Hepatocyte (in vitro differentiated cells): ENCODE results near the gene EIF3A. TPM values are rescaled to one million over a fixed set of nuclear protein-coding genes. Genes with fewer than 3 reads are reported as not detected.
A peak's percentile ranks its signal among the peaks of the same experiment; 100 is the strongest.

Experiments
- DNase-seq: peaks from one replicate; pipeline ENCODE4 v3.0.0-alpha.2; 2016; ENCODE audit warnings: low spot score
- H2AFZ ChIP-seq: fragments of 200-600 bp; sonication (generic); 2 replicates; pipeline ENCODE4 v1.6.0; 2016; ENCODE audit warnings: antibody characterized with exemption, mild to moderate bottlenecking
- H3K27ac ChIP-seq: fragments of 200-600 bp; sonication (generic); 2 replicates; pipeline ENCODE4 v1.5.1; 2016; ENCODE audit warnings: mild to moderate bottlenecking
- H3K27me3 ChIP-seq: fragments of 200-600 bp; sonication (generic); 2 replicates; pipeline ENCODE4 v1.6.1; 2016
- H3K36me3 ChIP-seq: fragments of 200-600 bp; sonication (generic); replicated peaks from 2 replicates; pipeline ENCODE4 v1.5.1; 2016; ENCODE audit warnings: low read depth; ENCODE audit not compliant: insufficient read depth
- H3K4me1 ChIP-seq: fragments of 200-600 bp; sonication (generic); 2 replicates; pipeline ENCODE4 v1.5.1; 2016; ENCODE audit warnings: mild to moderate bottlenecking, moderate library complexity; ENCODE audit not compliant: insufficient read depth
- H3K4me2 ChIP-seq: fragments of 200-600 bp; sonication (generic); 2 replicates; pipeline ENCODE4 v1.6.0; 2016
- H3K4me3 ChIP-seq: fragments of 200-600 bp; sonication (generic); 2 replicates; pipeline ENCODE4 v1.5.1; 2016; ENCODE audit warnings: mild to moderate bottlenecking
- H3K79me2 ChIP-seq: fragments of 200-600 bp; sonication (generic); 2 replicates; pipeline ENCODE4 v1.6.0; 2017; ENCODE audit warnings: mild to moderate bottlenecking
- H3K9me2 ChIP-seq: fragments of 200-600 bp; sonication (generic); replicated peaks from 2 replicates; pipeline ENCODE4 v1.6.0; 2017; ENCODE audit warnings: mild to moderate bottlenecking; ENCODE audit not compliant: insufficient read depth
- H3K9me3 ChIP-seq: fragments of 200-600 bp; sonication (generic); 2 replicates; pipeline ENCODE4 v1.5.1; 2016; ENCODE audit warnings: low read depth, mild to moderate bottlenecking
- H4K20me1 ChIP-seq: fragments of 200-600 bp; sonication (generic); 2 replicates; pipeline ENCODE4 v1.6.0; 2016; ENCODE audit warnings: mild to moderate bottlenecking; ENCODE audit not compliant: insufficient read depth, poor library complexity, severe bottlenecking
- CTCF ChIP-seq: fragments of 200-600 bp; sonication (generic); IDR thresholded peaks from 2 replicates; pipeline ENCODE4 v1.5.1; 2016; ENCODE audit warnings: antibody characterized with exemption, mild to moderate bottlenecking; ENCODE audit not compliant: poor library complexity
- EZH2 ChIP-seq: fragments of 200-600 bp; sonication (generic); IDR thresholded peaks from 2 replicates; pipeline ENCODE4 v1.6.1; 2016; ENCODE audit warnings: antibody characterized with exemption, mild to moderate bottlenecking, borderline replicate concordance
- EZH2phosphoT487 ChIP-seq: fragments of 200-600 bp; sonication (generic); IDR thresholded peaks from one replicate; pipeline ENCODE4 v1.6.1; 2018; ENCODE audit warnings: antibody characterized with exemption, mild to moderate bottlenecking, low read depth, moderate library complexity; ENCODE audit not compliant: unreplicated experiment, severe bottlenecking
- WGBS: methylation state at CpG from one replicate; pipeline ENCODE4 v1.1.6; 2016; ENCODE audit warnings: low lambda C conversion rate; ENCODE audit errors: missing lambda C conversion rate; 5-methylcytosine and 5-hydroxymethylcytosine counted together
- polyA plus RNA-seq: library from polyadenylated mRNA; unstranded; fragments of >200 nt; fragmentation: Nextera tagmentation; extraction: Ambion mirVana; gene quantifications from 2 replicates; pipeline ENCODE4 v1.2.1, GENCODE V29; 2016
- total RNA-seq: library from RNA; depleted of rRNA; stranded (reverse); fragments of >200 nt; gene quantifications from 2 replicates; pipeline ENCODE4 v1.2.3, GENCODE V29; 2014

Gene EIF3A
- total and polyA plus RNA-seq, 2 experiments from 2014 or later = 56.6 to 93.7 TPM

GRCh38 chr10:119031496-119032059 is 49.0 kb downstream of the EIF3A start:
- DNase-seq = no peak
- Histone ChIP-seq H3K9me3 (no peaks in the 10 kb centered on the region), H3K27me3 (no peaks in the 10 kb centered on the region), H3K4me3 (no peak overlapping the region), H3K27ac (no peak overlapping the region), H3K4me2 (peak overlapping the region; percentile 96), H3K79me2 (no peaks in the 10 kb centered on the region), H3K4me1 (peaks cover 7% of the 10 kb centered on the region), H3K36me3 (peaks cover 7% of the 10 kb centered on the region), H4K20me1 (peaks cover 19% of the 10 kb centered on the region), H2AFZ (no peak overlapping the region), H3K9me2 (no peaks in the 10 kb centered on the region)
- WGBS = 73% methylated on average over 7 of the region's 7 CpGs
- no peak for TF ChIP-seq EZH2

DNA sequence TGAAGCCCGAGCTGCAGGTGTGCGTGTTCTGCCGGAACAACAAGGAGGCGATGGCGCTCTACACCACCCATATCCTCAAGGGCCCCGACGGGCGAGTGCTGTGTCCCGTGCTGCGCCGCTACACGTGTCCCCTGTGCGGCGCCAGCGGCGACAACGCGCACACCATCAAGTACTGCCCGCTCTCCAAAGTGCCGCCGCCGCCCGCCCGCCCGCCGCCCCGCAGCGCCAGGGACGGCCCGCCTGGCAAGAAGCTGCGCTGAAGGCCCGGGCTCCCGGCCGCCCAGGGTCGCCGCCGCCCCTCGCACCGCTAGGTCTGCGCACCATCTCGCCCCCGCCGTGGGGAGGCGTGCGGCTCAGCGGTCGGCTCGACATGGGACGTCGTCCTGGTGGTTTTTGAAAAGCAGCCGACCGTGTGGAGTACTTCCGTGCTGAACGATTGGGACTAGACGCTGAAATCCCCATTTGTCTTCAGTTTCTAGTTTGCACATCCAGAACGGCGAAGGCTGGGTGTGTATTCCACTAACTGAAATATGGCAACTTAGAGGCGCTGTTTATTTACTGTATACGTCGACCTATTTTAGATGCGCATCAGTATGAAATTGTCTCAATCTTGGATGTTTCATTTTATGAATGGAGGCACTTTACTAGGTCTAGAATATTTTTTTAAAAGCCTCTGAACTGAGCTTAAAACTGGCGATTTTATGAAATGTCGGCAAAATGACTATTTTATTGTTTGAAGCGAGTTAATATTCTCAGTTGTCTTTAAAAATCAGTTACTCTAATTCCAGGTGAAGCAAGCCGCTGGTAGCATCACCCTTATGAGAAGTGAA is 50.0 kb downstream of the EIF3A start:
- peak overlapping the region; percentile 96 for H3K4me2 ChIP-seq
- no peaks in the 10 kb centered on the region for H3K79me2 ChIP-seq
- peaks cover 7% of the 10 kb centered on the region for H3K36me3 ChIP-seq
- no peaks in the 10 kb centered on the region for H3K9me3 ChIP-seq
- H3K27me3 ChIP-seq = no peaks in the 10 kb centered on the region
- no peak for DNase-seq
- TF ChIP-seq EZH2 (no peak), CTCF (no peak), EZH2phosphoT487 (no peak)
- peaks cover 19% of the 10 kb centered on the region for H4K20me1 ChIP-seq
- peak overlapping the region; percentile 39 for H3K4me3 ChIP-seq
- no peak overlapping the region for H3K27ac ChIP-seq
- WGBS = 14% methylated on average over 27 of the region's 65 CpGs
- H3K9me2 ChIP-seq = no peaks in the 10 kb centered on the region
- H2AFZ ChIP-seq = no peak overlapping the region
- H3K4me1 ChIP-seq = peaks cover 7% of the 10 kb centered on the region

DNA sequence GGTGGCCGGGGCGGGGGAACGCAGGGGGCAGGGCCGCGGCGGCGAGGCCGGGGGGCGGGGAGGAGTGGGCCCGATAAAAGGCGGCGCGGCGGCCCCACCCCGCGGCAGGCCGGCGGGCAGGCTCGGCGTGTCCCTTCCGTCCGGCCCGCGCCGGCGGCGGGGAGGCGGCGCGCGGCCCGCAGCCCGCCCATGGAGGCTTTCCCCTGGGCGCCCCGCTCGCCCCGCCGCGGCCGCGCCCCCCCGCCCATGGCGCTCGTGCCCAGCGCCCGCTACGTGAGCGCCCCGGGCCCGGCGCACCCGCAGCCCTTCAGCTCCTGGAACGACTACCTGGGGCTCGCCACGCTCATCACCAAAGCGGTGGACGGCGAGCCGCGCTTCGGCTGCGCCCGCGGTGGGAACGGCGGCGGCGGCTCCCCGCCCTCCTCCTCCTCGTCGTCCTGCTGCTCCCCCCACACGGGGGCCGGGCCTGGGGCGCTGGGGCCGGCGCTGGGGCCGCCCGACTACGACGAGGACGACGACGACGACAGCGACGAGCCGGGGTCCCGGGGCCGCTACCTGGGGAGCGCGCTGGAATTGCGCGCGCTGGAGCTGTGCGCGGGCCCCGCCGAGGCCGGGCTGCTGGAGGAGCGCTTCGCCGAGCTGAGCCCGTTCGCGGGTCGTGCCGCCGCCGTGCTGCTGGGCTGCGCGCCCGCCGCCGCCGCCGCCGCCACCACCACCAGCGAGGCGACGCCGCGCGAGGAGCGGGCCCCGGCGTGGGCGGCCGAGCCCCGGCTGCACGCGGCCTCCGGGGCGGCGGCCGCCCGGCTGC is 50.8 kb downstream of the EIF3A start, which contains the start of gene NANOS1:
TSS of gene NANOS1 (plus strand) at position 102 of the 808 bp plus-strand sequence. CDS start at position 190, 88 bp downstream.
- peak within 1 kb of the TSS; percentile 54 for H2AFZ ChIP-seq
- H3K9me3 ChIP-seq = no peaks in the 10 kb centered on the region
- H3K27me3 ChIP-seq = no peaks in the 10 kb centered on the region
- peak; percentile 63 for DNase-seq
- no peaks in the 10 kb centered on the region for H3K79me2 ChIP-seq
- H3K27ac ChIP-seq = no peak within 1 kb of the TSS
- WGBS = 2% methylated on average over 23 of the region's 136 CpGs
- no peaks in the 10 kb centered on the region for H3K9me2 ChIP-seq
- peaks cover 19% of the 10 kb centered on the region for H4K20me1 ChIP-seq
- peaks cover 7% of the 10 kb centered on the region for H3K36me3 ChIP-seq
- H3K4me1 ChIP-seq = peaks cover 7% of the 10 kb centered on the region
- TF ChIP-seq CTCF (no peak), EZH2 (no peak), EZH2phosphoT487 (no peak)
- H3K4me2 ChIP-seq = peak within 1 kb of the TSS; percentile 96
- H3K4me3 ChIP-seq = peak within 1 kb of the TSS; percentile 70
